Keratinocyte (primary cell): ENCODE measurements around the gene GJD3. TPM values are rescaled to one million over a fixed set of nuclear protein-coding genes. Genes with fewer than 3 reads are reported as not detected.
"Not testable (repeated sequence)": the region's sequence is repeated elsewhere in the genome, so short reads cannot be mapped to it uniquely, and the experiment has no call there.

Source experiments
- DNase-seq: peaks from one replicate; pipeline ENCODE4 v3.0.0-alpha.2; 2011; ENCODE audit warnings: low read depth, missing footprints, low spot score
- FAIRE-seq: peaks from 2 replicates; lab custom pipeline; 2011; peaks lifted over from hg19 to GRCh38; lab: Jason Lieb, UNC
- H2AFZ ChIP-seq: 2 replicates; pipeline ENCODE4 v1.6.0; 2012; ENCODE audit warnings: low read length, control low read depth, inconsistent platforms; ENCODE audit not compliant: control insufficient read depth
- H3K27ac ChIP-seq: 2 replicates; pipeline ENCODE4 v1.5.1; 2011; ENCODE audit warnings: low read length; ENCODE audit not compliant: control insufficient read depth, insufficient read depth
- H3K27me3 ChIP-seq: 3 replicates; pipeline ENCODE4 v1.6.0; 2011; ENCODE audit warnings: low read length; ENCODE audit not compliant: control insufficient read depth, insufficient read depth; ENCODE audit errors: extremely low read depth
- H3K36me3 ChIP-seq, 2 experiments: 2 replicates in 1 of 2; 3 replicates in 1 of 2; pipeline ENCODE4 v1.5.1; 2011; ENCODE audit warnings: low read length in 2 of 2, mild to moderate bottlenecking in 1 of 2; ENCODE audit not compliant: control insufficient read depth in 2 of 2, insufficient read depth in 2 of 2; ENCODE audit errors: extremely low read depth in 1 of 2
- H3K4me1 ChIP-seq: 3 replicates; pipeline ENCODE4 v1.5.1; 2011; ENCODE audit warnings: low read length; ENCODE audit not compliant: control insufficient read depth, insufficient read depth; ENCODE audit errors: extremely low read depth
- H3K4me2 ChIP-seq: 3 replicates; pipeline ENCODE4 v1.6.0; 2011; ENCODE audit warnings: low read depth, low read length; ENCODE audit not compliant: control insufficient read depth, insufficient read depth; ENCODE audit errors: extremely low read depth
- H3K4me3 ChIP-seq, 3 experiments: fragments of 200-600 bp in 1 of 3; sonication (generic) in 1 of 3; 2 replicates in 2 of 3; 3 replicates in 1 of 3; pipeline ENCODE4 v1.5.1; 2011 to 2016; ENCODE audit warnings: low read length in 3 of 3, mild to moderate bottlenecking in 3 of 3, control low read depth in 2 of 3, inconsistent platforms in 1 of 3, low read depth in 1 of 3, mixed read lengths in 1 of 3, mixed run types in 1 of 3, moderate library complexity in 1 of 3; ENCODE audit not compliant: control insufficient read depth in 2 of 3, insufficient read depth in 2 of 3; ENCODE audit errors: extremely low read depth in 1 of 3
- H3K79me2 ChIP-seq: 2 replicates; pipeline ENCODE4 v1.6.0; 2012; ENCODE audit warnings: low read length; ENCODE audit not compliant: control insufficient read depth, insufficient read depth
- H3K9ac ChIP-seq: 3 replicates; pipeline ENCODE4 v1.6.0; 2011; ENCODE audit warnings: low read length; ENCODE audit not compliant: control insufficient read depth, insufficient read depth; ENCODE audit errors: extremely low read depth
- H3K9me1 ChIP-seq: 3 replicates; pipeline ENCODE4 v1.6.0; 2011; ENCODE audit warnings: low read length; ENCODE audit not compliant: control insufficient read depth, insufficient read depth; ENCODE audit errors: extremely low read depth
- H3K9me3 ChIP-seq: 2 replicates; pipeline ENCODE4 v1.5.1; 2012; ENCODE audit warnings: low read depth, low read length; ENCODE audit not compliant: control insufficient read depth
- H4K20me1 ChIP-seq: 3 replicates; pipeline ENCODE4 v1.6.0; 2011; ENCODE audit warnings: low read length; ENCODE audit not compliant: control insufficient read depth, insufficient read depth; ENCODE audit errors: extremely low read depth
- CTCF ChIP-seq, 3 experiments: IDR thresholded peaks in 1 of 3; conservative IDR thresholded peaks in 1 of 3; optimal IDR thresholded peaks in 1 of 3; 2 replicates in 2 of 3; 3 replicates in 1 of 3; pipeline versions ENCODE3 to v1.5.1; 2011; ENCODE audit warnings: low read length in 3 of 3, mild to moderate bottlenecking in 3 of 3, moderate library complexity in 2 of 3, control low read depth in 1 of 3, inconsistent platforms in 1 of 3; ENCODE audit not compliant: insufficient read depth in 2 of 3; ENCODE audit errors: extremely low read depth in 1 of 3
- EZH2 ChIP-seq: IDR thresholded peaks from one replicate; pipeline ENCODE4 v1.6.1; 2012; ENCODE audit warnings: inconsistent platforms, mild to moderate bottlenecking, low read length, moderate library complexity
- dilution Hi-C: fragments of 300-500 bp; cut with MboI; formaldehyde crosslinking; loops from one replicate; pipeline ENCODE4 v1.7.0; 2020; ENCODE audit warnings: low sequenced_read_pairs; ENCODE audit not compliant: extremely low pct_ligation_motif_present
- polyA plus RNA-seq, 5 experiments: library from polyadenylated mRNA; depleted of rRNA in 3 of 5; stranded (reverse) in 3 of 5; stranded (forward) in 1 of 5; unstranded in 1 of 5; fragments of >200 nt; gene quantifications; 1 replicate in 1 of 5; 2 replicates in 3 of 5; 3 replicates in 1 of 5; pipeline versions ENCODE4 v1.2.1 to v1.2.3, GENCODE V29; 2011 to 2012; ENCODE audit warnings: missing spikeins in 2 of 5, low read depth in 1 of 5, low replicate concordance in 1 of 5

The GJD3 gene
- polyA plus RNA-seq, 1 donor (not counting 4 experiments of a cell fraction or from before 2014, with no cell fraction given), result not detected

GRCh38 chr17:40378966-40379365 lies 14.4 kb upstream of the GJD3 start:
- Histone ChIP-seq H3K9me1 (no peaks in the 10 kb centered on the region), H3K4me2 (no peak overlapping the region), H4K20me1 (no peaks in the 10 kb centered on the region), H3K79me2 (no peaks in the 10 kb centered on the region), H3K9ac (no peak overlapping the region), H3K4me3 (no peak overlapping the region), H3K36me3 (no peaks in the 10 kb centered on the region), H3K9me3 (no peaks in the 10 kb centered on the region), H3K4me1 (no peaks in the 10 kb centered on the region), H2AFZ (no peak overlapping the region), H3K27ac (no peak overlapping the region), H3K27me3 (no peaks in the 10 kb centered on the region)
- TF ChIP-seq CTCF (optimal IDR thresholded peaks at IDR 0.05 in 1 of 3, IDR thresholded peaks at IDR 0.05 in 1 of 3, conservative IDR thresholded peaks at IDR 0.05 in 1 of 3; ENCODE audit: extremely low read depth in 1 of 3, insufficient read depth in 2 of 3, low read length in 3 of 3) (no peak), EZH2 (no peak)
- DNase-seq (no peak), FAIRE-seq (no peak)
- dilution Hi-C loops, result no loop called here

- FAIRE-seq, result no peak
- no peak overlapping the region for H3K4me2 ChIP-seq
Measured at GRCh38 chr17:40377832-40378231, 13.3 kb upstream of the GJD3 start.

GRCh38 chr17:40376541-40376940 lies 12.0 kb upstream of the GJD3 start:
- H3K4me2 ChIP-seq, H3K4me1 ChIP-seq, H3K27ac ChIP-seq, H3K4me3 ChIP-seq, H3K9me3 ChIP-seq, FAIRE-seq, H3K9ac ChIP-seq, H3K79me2 ChIP-seq, H2AFZ ChIP-seq, dilution Hi-C loops, H3K9me1 ChIP-seq, DNase-seq, H4K20me1 ChIP-seq, H3K27me3 ChIP-seq, H3K36me3 ChIP-seq: not testable (repeated sequence)

More at GRCh38 chr17:40377832-40378231, 13.3 kb upstream of the GJD3 start:
- Histone ChIP-seq H2AFZ (no peak overlapping the region), H3K9me1 (no peaks in the 10 kb centered on the region), H3K27ac (no peak overlapping the region), H3K27me3 (no peaks in the 10 kb centered on the region), H3K4me3 (no peak overlapping the region), H3K9me3 (no peaks in the 10 kb centered on the region), H3K9ac (no peak overlapping the region), H3K4me1 (no peaks in the 10 kb centered on the region), H4K20me1 (no peaks in the 10 kb centered on the region), H3K79me2 (no peaks in the 10 kb centered on the region), H3K36me3 (no peaks in the 10 kb centered on the region)
- no peak for DNase-seq
- TF ChIP-seq EZH2, result no peak
- no peak for TF ChIP-seq CTCF (optimal IDR thresholded peaks at IDR 0.05 in 1 of 3, IDR thresholded peaks at IDR 0.05 in 1 of 3, conservative IDR thresholded peaks at IDR 0.05 in 1 of 3; ENCODE audit: extremely low read depth in 1 of 3, insufficient read depth in 2 of 3, low read length in 3 of 3)
- dilution Hi-C loops, result no loop called here

- H3K9me1 ChIP-seq, H3K9me3 ChIP-seq, DNase-seq, dilution Hi-C loops, FAIRE-seq, H3K27ac ChIP-seq, H3K9ac ChIP-seq, H3K36me3 ChIP-seq, H2AFZ ChIP-seq, H3K4me3 ChIP-seq, H3K4me1 ChIP-seq, H4K20me1 ChIP-seq, H3K27me3 ChIP-seq, H3K79me2 ChIP-seq, H3K4me2 ChIP-seq: not testable (repeated sequence)
Measured at GRCh38 chr17:40375786-40376185, 11.2 kb upstream of the GJD3 start.
